ENCODE data around the gene WNK1. TPM values are rescaled to one million over a fixed set of nuclear protein-coding genes. Genes with fewer than 3 reads are reported as not detected.
"Not testable (repeated sequence)": the region's sequence is repeated elsewhere in the genome, so short reads cannot be mapped to it uniquely, and the experiment has no call there.

WNK1 gene
- polyA plus RNA-seq, 1 donor (not counting 4 experiments of a cell fraction or from before 2014, with no cell fraction given), result 72.3 TPM

GRCh38 chr12:774051-774614, 21.8 kb downstream of the WNK1 start:
- no peak overlapping the region for H3K9ac ChIP-seq (ENCODE audit: control insufficient read depth, extremely low read depth, insufficient read depth, low read length)
- no peaks in the 10 kb centered on the region for H3K9me1 ChIP-seq (ENCODE audit: control insufficient read depth, extremely low read depth, insufficient read depth, low read length)
- H4K20me1 ChIP-seq (ENCODE audit: control insufficient read depth, extremely low read depth, insufficient read depth, low read length), result no peaks in the 10 kb centered on the region
- no peak overlapping the region for H3K4me2 ChIP-seq (ENCODE audit: control insufficient read depth, extremely low read depth, insufficient read depth, low read depth, low read length)
- H3K4me3 ChIP-seq (ENCODE audit: control insufficient read depth in 2 of 3, extremely low read depth in 1 of 3, insufficient read depth in 2 of 3, low read depth in 1 of 3, low read length in 3 of 3), result no peak overlapping the region
- TF ChIP-seq CTCF (optimal IDR thresholded peaks at IDR 0.05 in 1 of 3, IDR thresholded peaks at IDR 0.05 in 1 of 3, conservative IDR thresholded peaks at IDR 0.05 in 1 of 3; ENCODE audit: extremely low read depth in 1 of 3, insufficient read depth in 2 of 3, low read length in 3 of 3) (no peak), EZH2 (IDR thresholded peaks at IDR 0.05; ENCODE audit: low read length) (no peak)
- peaks cover 0 to 2% of the 10 kb centered on the region in 2 experiments for H3K36me3 ChIP-seq (ENCODE audit: control insufficient read depth in 2 of 2, extremely low read depth in 1 of 2, insufficient read depth in 2 of 2, low read length in 2 of 2)
- no peak overlapping the region for H2AFZ ChIP-seq (ENCODE audit: control insufficient read depth, low read length)
- peaks cover under 1% of the 10 kb centered on the region for H3K4me1 ChIP-seq (ENCODE audit: control insufficient read depth, extremely low read depth, insufficient read depth, low read length)
- no peak overlapping the region for H3K27ac ChIP-seq (ENCODE audit: control insufficient read depth, insufficient read depth, low read length)
- peaks cover 99% of the 10 kb centered on the region for H3K79me2 ChIP-seq (ENCODE audit: control insufficient read depth, insufficient read depth, low read length)
- no peaks in the 10 kb centered on the region for H3K27me3 ChIP-seq (ENCODE audit: control insufficient read depth, extremely low read depth, insufficient read depth, low read length)
- dilution Hi-C loops (cut with MboI; ENCODE audit: extremely low pct_ligation_motif_present, low sequenced_read_pairs), result no loop called here
- H3K9me3 ChIP-seq (ENCODE audit: control insufficient read depth, low read depth, low read length), result no peaks in the 10 kb centered on the region
- no peak for FAIRE-seq
- no peak for DNase-seq (ENCODE audit: low read depth, low spot score)

GRCh38 chr12:775973-776771, 23.8 kb downstream of the WNK1 start:
- H4K20me1 ChIP-seq (ENCODE audit: control insufficient read depth, extremely low read depth, insufficient read depth, low read length); DNase-seq (ENCODE audit: low read depth, low spot score); H3K27me3 ChIP-seq (ENCODE audit: control insufficient read depth, extremely low read depth, insufficient read depth, low read length); H3K9me3 ChIP-seq (ENCODE audit: control insufficient read depth, low read depth, low read length); dilution Hi-C loops (cut with MboI; ENCODE audit: extremely low pct_ligation_motif_present, low sequenced_read_pairs); H3K9me1 ChIP-seq (ENCODE audit: control insufficient read depth, extremely low read depth, insufficient read depth, low read length); H3K4me2 ChIP-seq (ENCODE audit: control insufficient read depth, extremely low read depth, insufficient read depth, low read depth, low read length); H3K4me3 ChIP-seq (ENCODE audit: control insufficient read depth in 2 of 3, extremely low read depth in 1 of 3, insufficient read depth in 2 of 3, low read depth in 1 of 3, low read length in 3 of 3); FAIRE-seq; H2AFZ ChIP-seq (ENCODE audit: control insufficient read depth, low read length); H3K27ac ChIP-seq (ENCODE audit: control insufficient read depth, insufficient read depth, low read length); H3K36me3 ChIP-seq (ENCODE audit: control insufficient read depth in 2 of 2, extremely low read depth in 1 of 2, insufficient read depth in 2 of 2, low read length in 2 of 2); H3K9ac ChIP-seq (ENCODE audit: control insufficient read depth, extremely low read depth, insufficient read depth, low read length): not testable (repeated sequence)
- Histone ChIP-seq H3K4me1 (ENCODE audit: control insufficient read depth, extremely low read depth, insufficient read depth, low read length) (peaks cover 14% of the 10 kb centered on the region), H3K79me2 (ENCODE audit: control insufficient read depth, insufficient read depth, low read length) (peaks cover 98% of the 10 kb centered on the region)

GRCh38 chr12:776772-777373, 24.5 kb downstream of the WNK1 start:
- H3K9ac ChIP-seq (ENCODE audit: control insufficient read depth, extremely low read depth, insufficient read depth, low read length); H3K36me3 ChIP-seq (ENCODE audit: control insufficient read depth in 2 of 2, extremely low read depth in 1 of 2, insufficient read depth in 2 of 2, low read length in 2 of 2); H3K9me3 ChIP-seq (ENCODE audit: control insufficient read depth, low read depth, low read length); H2AFZ ChIP-seq (ENCODE audit: control insufficient read depth, low read length); H3K4me3 ChIP-seq (ENCODE audit: control insufficient read depth in 2 of 3, extremely low read depth in 1 of 3, insufficient read depth in 2 of 3, low read depth in 1 of 3, low read length in 3 of 3); FAIRE-seq; H4K20me1 ChIP-seq (ENCODE audit: control insufficient read depth, extremely low read depth, insufficient read depth, low read length); H3K27me3 ChIP-seq (ENCODE audit: control insufficient read depth, extremely low read depth, insufficient read depth, low read length); DNase-seq (ENCODE audit: low read depth, low spot score); H3K9me1 ChIP-seq (ENCODE audit: control insufficient read depth, extremely low read depth, insufficient read depth, low read length); H3K4me2 ChIP-seq (ENCODE audit: control insufficient read depth, extremely low read depth, insufficient read depth, low read depth, low read length); dilution Hi-C loops (cut with MboI; ENCODE audit: extremely low pct_ligation_motif_present, low sequenced_read_pairs); H3K27ac ChIP-seq (ENCODE audit: control insufficient read depth, insufficient read depth, low read length): not testable (repeated sequence)
- H3K79me2 ChIP-seq (ENCODE audit: control insufficient read depth, insufficient read depth, low read length), result peaks cover 98% of the 10 kb centered on the region
- peaks cover 14% of the 10 kb centered on the region for H3K4me1 ChIP-seq (ENCODE audit: control insufficient read depth, extremely low read depth, insufficient read depth, low read length)

All from keratinocyte (primary cell).